ENCODE data around the gene ARHGEF12. TPM values are rescaled to one million over a fixed set of nuclear protein-coding genes. Genes with fewer than 3 reads are reported as not detected.
A peak's percentile ranks its signal among the peaks of the same experiment; 100 is the strongest.

ARHGEF12 gene
- total and polyA plus RNA-seq, 4 donors: 19.0 to 243 (median 55.6) TPM

DNA sequence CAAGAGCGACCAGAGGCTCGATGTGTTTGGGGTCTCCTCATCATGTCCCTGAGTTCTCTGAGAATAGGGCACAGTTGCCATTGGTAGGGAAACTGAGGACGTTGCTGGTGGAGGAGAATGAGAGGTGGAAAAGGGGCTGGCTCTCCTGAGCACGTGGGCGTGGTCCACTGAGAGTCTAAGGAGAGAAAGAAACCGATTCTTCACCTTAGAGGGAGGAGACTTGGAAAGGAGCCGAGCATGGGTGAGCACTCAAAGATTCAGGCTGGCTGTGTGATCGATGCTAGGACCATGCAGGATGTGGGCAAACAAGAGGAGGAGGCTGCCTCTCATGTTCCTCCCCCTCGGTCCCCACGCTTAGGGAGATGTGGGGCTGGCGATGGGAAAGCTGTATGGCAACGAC is 30.9 kb upstream of the ARHGEF12 start:
- 73 to 86% methylated on average over 12 of the region's 12 CpGs for WGBS, 2 donors
- no peak for DNase-seq
- no peak for ATAC-seq (ENCODE audit: insufficient read depth, low FRiP score)
- Histone ChIP-seq H3K36me3 (ENCODE audit: control insufficient read depth in 4 of 4, insufficient read depth in 4 of 4, low read length in 4 of 4) (no peaks in the 10 kb centered on the region), H3K9me3 (ENCODE audit: control insufficient read depth in 4 of 4, insufficient read depth in 3 of 4, low read length in 3 of 4) (no peaks in the 10 kb centered on the region), H3K27ac (ENCODE audit: low read depth in 1 of 2, low read length in 1 of 2) (peak overlapping the region in 1 of 2 donors; percentile 0), H3K27me3 (ENCODE audit: control insufficient read depth in 3 of 3, insufficient read depth in 3 of 3, low read length in 2 of 3) (no peaks in the 10 kb centered on the region), H3K9ac (ENCODE audit: insufficient read depth in 1 of 2, low read length in 2 of 2) (no peak overlapping the region), H3K4me3 (no peak overlapping the region), H3K4me1 (ENCODE audit: control insufficient read depth in 5 of 5, insufficient read depth in 5 of 5, low read length in 5 of 5) (peaks cover 0 to 6% (median 0%) of the 10 kb centered on the region in 5 donors)
- TF ChIP-seq, protein P1, sequence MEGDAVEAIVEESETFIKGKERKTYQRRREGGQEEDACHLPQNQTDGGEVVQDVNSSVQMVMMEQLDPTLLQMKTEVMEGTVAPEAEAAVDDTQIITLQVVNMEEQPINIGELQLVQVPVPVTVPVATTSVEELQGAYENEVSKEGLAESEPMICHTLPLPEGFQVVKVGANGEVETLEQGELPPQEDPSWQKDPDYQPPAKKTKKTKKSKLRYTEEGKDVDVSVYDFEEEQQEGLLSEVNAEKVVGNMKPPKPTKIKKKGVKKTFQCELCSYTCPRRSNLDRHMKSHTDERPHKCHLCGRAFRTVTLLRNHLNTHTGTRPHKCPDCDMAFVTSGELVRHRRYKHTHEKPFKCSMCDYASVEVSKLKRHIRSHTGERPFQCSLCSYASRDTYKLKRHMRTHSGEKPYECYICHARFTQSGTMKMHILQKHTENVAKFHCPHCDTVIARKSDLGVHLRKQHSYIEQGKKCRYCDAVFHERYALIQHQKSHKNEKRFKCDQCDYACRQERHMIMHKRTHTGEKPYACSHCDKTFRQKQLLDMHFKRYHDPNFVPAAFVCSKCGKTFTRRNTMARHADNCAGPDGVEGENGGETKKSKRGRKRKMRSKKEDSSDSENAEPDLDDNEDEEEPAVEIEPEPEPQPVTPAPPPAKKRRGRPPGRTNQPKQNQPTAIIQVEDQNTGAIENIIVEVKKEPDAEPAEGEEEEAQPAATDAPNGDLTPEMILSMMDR (IDR thresholded peaks at IDR 0.05; ENCODE audit: control extremely low read depth, extremely low read depth): no peak

DNA sequence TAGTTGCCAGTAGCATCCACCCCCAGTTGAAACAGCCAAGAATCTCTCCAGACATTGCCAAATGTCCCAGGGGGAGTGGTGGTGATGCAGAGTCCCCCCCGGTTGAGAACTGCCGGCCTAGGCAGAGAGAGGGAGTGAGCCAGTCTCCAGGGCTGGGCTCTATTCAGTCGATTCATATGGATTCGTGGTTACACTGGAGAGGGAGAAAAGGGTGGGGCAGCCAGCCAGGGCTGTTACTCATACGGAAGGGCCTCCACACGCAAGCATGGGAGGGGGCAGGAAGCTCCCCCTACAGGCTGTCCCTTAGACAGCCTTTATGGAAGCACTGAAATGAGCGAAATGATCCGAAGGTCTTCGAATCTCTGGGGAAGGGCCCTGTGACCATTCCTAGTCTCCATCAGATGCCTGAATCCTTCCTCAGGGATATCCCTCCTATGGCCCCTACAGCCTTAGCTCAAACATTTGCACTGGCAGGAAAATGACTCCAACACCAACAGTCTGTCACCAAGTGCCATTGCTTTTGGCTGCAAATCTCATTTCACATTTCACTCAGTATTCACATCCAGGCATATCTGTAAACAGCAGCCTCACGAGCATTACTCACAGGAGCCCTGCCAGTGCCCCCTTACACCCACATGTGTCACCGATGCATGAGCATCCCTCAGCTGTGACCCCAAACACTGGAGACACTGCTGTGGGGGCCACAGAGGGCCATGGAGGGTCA is 29.5 kb upstream of the ARHGEF12 start:
- DNase-seq: no peak
- no peak for ATAC-seq (ENCODE audit: insufficient read depth, low FRiP score)
- no peak overlapping the region for H3K4me3 ChIP-seq

GRCh38 chr11:120307476-120307875 is 28.7 kb upstream of the ARHGEF12 start:
- H3K9me3 ChIP-seq (ENCODE audit: control insufficient read depth in 4 of 4, insufficient read depth in 3 of 4, low read length in 3 of 4): no peaks in the 10 kb centered on the region
- H3K4me3 ChIP-seq: no peak overlapping the region
- no peaks in the 10 kb centered on the region for H3K27me3 ChIP-seq (ENCODE audit: control insufficient read depth in 3 of 3, insufficient read depth in 3 of 3, low read length in 2 of 3)
- DNase-seq (no peak), ATAC-seq (ENCODE audit: insufficient read depth, low FRiP score) (no peak)
- TF ChIP-seq, protein P1 (IDR thresholded peaks at IDR 0.05; ENCODE audit: control extremely low read depth, extremely low read depth): no peak
- H3K4me1 ChIP-seq (ENCODE audit: control insufficient read depth in 5 of 5, insufficient read depth in 5 of 5, low read length in 5 of 5): peaks cover 0 to 4% (median 0%) of the 10 kb centered on the region in 5 donors
- H3K9ac ChIP-seq (ENCODE audit: insufficient read depth in 1 of 2, low read length in 2 of 2): no peak overlapping the region
- H3K27ac ChIP-seq (ENCODE audit: low read depth in 1 of 2, low read length in 1 of 2): no peak overlapping the region
- 95% methylated on average over 10 to 11 of the region's 11 CpGs for WGBS, 2 donors
- H3K36me3 ChIP-seq (ENCODE audit: control insufficient read depth in 4 of 4, insufficient read depth in 4 of 4, low read length in 4 of 4): no peaks in the 10 kb centered on the region

More for the DNA sequence above, 29.5 kb upstream of the ARHGEF12 start:
- Histone ChIP-seq H3K36me3 (ENCODE audit: control insufficient read depth in 4 of 4, insufficient read depth in 4 of 4, low read length in 4 of 4) (no peaks in the 10 kb centered on the region), H3K27me3 (ENCODE audit: control insufficient read depth in 3 of 3, insufficient read depth in 3 of 3, low read length in 2 of 3) (no peaks in the 10 kb centered on the region), H3K9ac (ENCODE audit: insufficient read depth in 1 of 2, low read length in 2 of 2) (no peak overlapping the region), H3K4me1 (ENCODE audit: control insufficient read depth in 5 of 5, insufficient read depth in 5 of 5, low read length in 5 of 5) (peaks cover 0 to 6% (median 0%) of the 10 kb centered on the region in 5 donors), H3K9me3 (ENCODE audit: control insufficient read depth in 4 of 4, insufficient read depth in 3 of 4, low read length in 3 of 4) (no peaks in the 10 kb centered on the region), H3K27ac (ENCODE audit: low read depth in 1 of 2, low read length in 1 of 2) (no peak overlapping the region)
- TF ChIP-seq, protein P1 (IDR thresholded peaks at IDR 0.05; ENCODE audit: control extremely low read depth, extremely low read depth): no peak
- 61 to 68% methylated on average over 11 of the region's 11 CpGs for WGBS, 2 donors

Measured in lung (tissue), 12 donors.